LoVo (cell line): ENCODE measurements around the gene SLC12A3.
A peak's percentile ranks its signal among the peaks of the same experiment; 100 is the strongest.
"Not testable (repeated sequence)": the region's sequence is repeated elsewhere in the genome, so short reads cannot be mapped to it uniquely, and the experiment has no call there.

ENCODE experiments used
- DNase-seq: peaks from one replicate; pipeline ENCODE4 v3.0.0-alpha.2; 2016; ENCODE audit warnings: low spot score

SLC12A3 gene

DNA sequence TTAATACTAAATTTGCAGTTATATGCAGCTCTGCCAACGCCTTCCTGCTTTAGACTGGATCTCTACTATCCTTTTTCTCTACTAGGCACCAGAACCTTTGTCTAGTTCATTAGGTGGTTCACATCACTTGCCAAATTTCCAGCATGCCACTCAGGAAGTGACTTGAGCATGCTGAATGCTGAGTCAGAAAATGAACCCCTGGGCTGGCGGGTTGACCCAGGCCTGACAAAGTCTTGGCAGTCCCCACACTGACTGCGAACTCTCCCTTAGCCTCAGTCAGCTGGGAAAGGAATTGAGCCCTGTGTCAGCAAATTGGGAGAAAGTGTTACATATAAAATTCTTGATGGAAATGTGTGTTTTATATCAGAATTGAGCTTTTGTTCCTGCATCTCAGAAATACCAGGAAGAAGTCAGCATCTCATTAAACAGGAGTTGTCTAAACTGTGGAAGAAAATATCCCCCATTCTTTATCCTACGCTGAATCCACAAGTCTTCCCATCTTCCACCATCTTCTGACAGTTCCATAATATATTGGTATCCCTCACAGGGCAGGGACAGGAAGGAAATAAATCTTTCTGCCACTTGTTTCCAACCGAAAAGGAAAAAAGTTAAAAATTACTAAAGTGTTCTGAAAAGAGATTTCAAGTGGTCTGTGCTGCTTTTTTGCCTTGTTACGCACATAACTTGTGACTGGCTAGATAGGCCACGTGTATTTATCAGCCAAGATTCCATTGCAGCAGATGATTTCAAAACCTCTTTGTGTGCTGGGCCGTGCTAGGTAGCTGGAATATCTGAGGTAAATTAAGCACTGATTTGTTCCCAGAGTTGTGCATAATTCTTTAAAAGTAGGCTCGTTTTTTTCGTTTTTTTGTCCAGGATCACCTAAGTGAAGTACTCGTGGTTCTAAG lies 16.7 kb upstream of the SLC12A3 start:
- DNase-seq, result no peak

DNA sequence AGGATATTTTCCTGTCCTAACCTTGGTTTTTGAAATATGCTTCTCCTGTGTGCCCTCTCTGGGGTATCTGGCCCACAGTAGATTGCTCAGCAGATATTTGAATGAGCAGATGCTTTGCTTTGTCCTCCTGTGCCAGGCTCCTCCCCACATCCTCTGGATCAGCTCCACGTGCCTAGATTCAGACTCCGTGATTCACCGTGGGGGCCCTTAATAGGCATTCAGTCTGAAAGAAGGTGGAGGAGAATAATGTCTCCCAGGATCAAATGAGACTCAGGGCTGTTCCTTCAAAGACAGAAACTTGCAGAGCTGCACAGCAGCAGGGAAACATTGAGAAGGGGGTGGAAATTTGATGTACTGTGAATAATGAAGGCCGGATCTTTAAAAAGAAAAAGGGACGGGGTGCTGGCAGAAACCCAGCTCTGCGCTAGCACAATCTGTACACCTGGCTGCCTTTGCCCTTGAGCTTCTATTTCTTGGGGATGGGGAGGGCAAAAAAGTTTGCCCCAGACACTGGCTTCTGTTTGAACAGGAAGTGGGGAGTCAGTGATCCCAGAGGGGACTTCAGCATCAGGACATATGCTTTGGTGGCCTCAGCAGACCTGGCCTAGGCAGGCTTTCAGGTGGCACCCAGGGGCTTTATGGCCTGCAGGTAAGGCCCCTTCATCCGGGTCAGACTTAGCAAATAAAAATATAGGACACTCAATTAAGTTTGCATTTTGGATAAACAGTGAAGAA lies 15.9 kb upstream of the SLC12A3 start:
- DNase-seq, result no peak

DNA sequence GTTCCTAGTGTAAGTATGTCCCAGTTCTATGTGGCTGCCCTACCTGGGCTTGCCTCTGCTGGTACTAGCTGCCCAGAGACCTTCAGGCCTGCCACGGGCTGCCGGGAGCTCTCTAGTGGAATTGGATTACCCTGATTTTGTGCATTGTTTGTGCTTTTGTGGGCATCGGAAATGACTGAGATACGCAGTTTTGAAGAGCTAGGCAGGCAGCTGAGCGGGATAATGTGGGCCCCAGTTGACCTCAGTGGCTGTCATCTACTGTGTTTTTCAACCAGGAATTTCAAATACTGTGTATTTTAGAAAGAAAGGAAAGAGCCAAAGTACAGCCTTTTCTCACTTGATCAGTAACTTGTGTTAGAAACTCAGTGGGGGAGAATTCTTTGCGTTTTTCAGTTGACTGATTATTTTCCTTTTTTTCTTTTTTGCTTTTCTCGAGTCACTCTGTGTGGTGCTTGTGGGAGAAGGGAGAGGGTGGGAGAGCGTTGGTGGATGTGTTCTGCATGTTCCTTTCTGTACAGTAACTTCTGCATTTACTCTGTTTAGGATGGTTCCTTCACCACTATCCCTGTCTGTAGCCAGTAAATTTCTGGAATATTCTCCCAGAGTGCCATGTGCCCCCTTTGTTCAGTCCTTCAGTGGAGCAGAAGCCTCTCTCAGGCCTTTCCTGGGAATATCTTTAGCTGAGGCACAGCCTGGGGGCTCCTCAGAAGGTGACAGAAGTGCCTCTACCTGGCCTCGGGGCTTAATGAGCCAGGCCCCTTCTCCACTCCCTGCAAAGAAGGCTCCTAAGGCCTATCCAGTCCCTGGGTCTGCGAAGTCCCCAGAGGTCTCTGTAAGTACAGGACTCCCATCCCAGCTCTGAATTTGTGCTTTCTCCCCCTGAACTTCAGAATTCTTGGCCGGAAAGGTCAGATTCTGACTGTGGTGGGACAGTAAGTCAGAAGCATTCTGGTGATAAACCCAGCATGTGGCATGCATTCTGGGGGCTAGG lies 15.0 kb upstream of the SLC12A3 start:
- no peak for DNase-seq

GRCh38 chr16:56851671-56852400 lies 13.2 kb upstream of the SLC12A3 start:
- no peak for DNase-seq

DNA sequence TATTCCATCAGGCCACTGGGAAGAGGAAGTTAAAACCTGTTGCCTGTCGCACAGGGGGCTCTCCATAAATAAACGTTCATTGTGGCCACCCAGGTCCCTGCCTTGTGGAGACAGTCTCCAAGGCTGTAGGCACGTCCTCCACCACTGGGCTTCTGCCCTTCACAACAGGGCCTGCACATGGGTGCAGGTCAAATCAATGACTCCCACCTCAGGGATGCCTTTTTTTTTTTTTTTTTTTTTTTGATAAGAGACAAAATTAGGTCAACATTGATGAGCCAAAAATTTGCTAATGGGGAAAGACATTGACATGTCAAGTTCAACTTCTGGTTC lies 12.6 kb upstream of the SLC12A3 start:
- no peak for DNase-seq

DNA sequence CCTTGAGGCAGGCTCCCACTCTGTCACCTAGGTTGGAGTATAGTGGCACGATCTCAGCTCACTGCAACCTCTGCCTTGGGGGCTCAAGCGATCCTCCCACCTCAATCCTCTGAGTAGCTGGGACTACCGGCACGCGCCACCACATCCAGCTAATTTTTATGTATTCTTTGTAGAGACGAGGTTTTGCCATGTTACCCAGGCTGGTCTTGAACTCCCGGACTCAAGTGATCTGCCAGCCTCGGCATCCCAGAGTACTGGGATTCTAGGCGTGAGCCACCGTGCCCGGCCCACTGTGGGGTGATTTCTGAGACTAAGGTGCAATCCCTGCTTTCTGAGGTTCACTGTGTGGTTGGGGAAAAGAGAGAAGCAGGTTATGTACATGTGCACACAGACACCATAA lies 12.0 kb upstream of the SLC12A3 start:
- DNase-seq, result no peak

- DNase-seq, result no peak
Observed at GRCh38 chr16:56855201-56855600, 9.8 kb upstream of the SLC12A3 start.

DNA sequence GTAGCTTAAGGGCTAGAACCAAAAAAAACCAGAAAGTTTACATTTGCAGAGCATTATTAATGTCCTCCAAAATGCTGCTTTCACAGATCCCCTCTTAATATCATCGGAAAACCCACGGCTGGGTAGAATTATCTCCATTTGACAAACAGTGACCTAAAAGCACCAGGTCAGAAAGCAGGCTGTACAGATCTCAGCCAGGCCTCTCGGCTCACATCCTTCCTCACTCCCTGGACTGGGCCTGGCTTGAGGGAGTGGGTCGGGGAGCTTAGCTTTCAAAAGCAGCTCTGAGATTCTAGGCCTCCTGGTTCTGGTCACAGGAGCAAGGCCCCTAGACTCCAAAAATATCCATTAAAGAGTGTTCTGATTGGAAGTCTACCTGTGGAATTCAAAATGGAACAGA lies 9.1 kb upstream of the SLC12A3 start:
- DNase-seq, result no peak

- DNase-seq, result peak; percentile 16
Observed at GRCh38 chr16:56856876-56857447, 8.0 kb upstream of the SLC12A3 start.

GRCh38 chr16:56858374-56858773 lies 6.6 kb upstream of the SLC12A3 start:
- DNase-seq, result no peak

DNA sequence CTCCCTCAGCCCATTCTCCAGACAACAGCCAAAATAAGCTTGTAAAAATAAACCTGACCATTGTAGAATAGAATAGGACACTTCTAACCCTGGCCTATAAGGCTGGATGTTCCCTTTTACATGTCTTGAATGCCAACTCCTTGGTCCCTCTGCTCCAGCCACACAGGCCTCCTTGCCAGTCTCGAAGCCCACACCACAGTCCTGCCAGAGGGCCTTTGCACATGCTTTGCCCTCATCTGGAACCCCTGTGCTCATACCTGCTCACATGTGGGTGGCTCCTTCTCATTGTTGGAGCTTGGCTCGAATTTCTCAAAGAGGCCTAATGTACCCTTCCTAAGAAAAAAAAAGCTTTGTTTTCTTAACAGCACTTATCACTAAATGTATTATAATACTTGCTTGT lies 5.4 kb upstream of the SLC12A3 start:
- DNase-seq, result no peak

DNA sequence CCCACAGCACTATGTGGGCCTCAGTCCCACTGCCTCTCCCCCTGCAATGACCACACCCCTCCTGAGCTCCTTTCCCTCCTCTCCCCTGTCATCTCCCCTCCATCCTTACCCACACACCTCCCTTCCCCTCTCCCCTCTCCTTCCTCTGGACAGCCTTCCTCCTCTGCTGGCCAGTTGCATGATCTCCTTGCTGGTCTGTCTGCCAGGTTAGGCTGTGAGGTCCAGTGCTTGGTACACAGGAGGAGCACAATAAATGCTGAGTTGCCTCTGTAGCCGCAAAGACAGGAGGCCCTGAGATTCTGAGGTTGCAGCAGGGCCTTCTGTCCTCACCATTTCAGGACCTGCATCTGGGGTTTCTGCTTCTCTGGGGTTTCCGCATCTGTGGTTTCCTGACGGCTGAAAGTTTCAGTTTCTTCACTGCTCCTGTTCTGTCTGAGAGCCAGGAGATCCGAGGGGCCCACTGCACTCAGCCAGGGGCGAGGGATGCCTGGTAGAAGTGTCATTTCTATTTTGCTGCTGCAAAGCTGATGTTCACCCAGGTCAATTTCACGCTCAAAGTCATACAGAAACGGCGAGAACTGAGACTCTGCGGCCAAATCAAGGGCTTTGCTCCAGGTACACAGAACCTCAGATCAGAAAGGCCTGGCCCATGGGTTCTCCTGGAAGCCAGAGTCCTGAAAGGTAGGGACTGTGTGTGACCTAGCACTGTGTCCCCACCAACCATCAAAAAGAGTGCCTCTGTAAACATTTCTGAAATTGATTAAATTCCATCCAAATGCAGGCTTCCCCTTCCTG lies 4.6 kb upstream of the SLC12A3 start:
- no peak for DNase-seq

- DNase-seq, result peak; percentile 48
Observed at GRCh38 chr16:56861092-56861610, 3.9 kb upstream of the SLC12A3 start.

- no peak for DNase-seq
Observed at GRCh38 chr16:56861756-56862155, 3.3 kb upstream of the SLC12A3 start.

DNA sequence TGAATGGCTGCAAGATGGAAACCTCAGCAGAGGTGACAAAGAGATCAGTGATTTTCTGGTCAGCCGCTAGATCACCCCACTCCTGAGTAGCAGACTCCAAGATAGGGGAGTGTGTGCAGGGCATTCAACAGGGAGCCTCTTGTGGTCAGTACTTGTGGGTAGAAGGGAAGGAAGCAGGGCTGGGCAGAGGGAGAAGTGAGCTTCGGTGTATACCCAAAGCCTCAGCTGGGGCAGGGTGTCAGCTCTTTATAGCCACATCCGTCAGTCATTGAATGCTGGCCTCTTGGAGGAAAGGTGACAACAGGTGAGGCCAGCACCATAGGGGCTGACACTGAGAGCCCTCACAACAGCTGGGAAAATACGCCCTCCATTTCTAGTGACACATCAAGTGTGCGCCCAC lies 2.2 kb upstream of the SLC12A3 start:
- DNase-seq, result no peak

DNA sequence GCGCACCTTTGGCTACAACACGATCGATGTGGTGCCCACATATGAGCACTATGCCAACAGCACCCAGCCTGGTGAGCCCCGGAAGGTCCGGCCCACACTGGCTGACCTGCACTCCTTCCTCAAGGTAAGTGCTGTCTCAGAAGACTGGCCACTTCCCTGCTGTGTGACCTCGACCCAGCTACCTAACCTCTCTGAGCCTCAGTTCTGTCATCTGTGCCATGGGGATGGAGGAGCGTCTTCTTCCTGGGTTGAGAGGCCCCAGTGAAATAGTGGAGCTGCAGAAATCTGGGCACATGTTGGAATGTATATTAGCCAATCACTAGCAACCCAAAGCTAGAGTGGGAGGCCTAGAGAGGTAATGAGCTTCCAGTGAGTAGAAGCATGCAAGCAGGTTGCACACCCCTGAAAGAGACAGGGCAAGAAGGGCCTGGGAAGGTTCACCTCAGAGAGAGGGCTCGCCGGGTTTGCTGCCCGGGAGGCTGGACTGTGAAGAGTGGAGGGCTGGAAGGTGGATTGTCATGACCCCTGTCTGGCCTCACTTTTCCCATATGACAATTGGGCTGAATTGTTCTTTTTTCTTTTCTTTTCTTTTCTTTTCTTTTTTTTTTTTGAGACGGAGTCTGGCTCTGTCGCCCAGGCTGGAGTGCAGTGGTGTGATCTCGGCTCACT lies 521 bp downstream of the SLC12A3 start:
- no peak for DNase-seq

DNA sequence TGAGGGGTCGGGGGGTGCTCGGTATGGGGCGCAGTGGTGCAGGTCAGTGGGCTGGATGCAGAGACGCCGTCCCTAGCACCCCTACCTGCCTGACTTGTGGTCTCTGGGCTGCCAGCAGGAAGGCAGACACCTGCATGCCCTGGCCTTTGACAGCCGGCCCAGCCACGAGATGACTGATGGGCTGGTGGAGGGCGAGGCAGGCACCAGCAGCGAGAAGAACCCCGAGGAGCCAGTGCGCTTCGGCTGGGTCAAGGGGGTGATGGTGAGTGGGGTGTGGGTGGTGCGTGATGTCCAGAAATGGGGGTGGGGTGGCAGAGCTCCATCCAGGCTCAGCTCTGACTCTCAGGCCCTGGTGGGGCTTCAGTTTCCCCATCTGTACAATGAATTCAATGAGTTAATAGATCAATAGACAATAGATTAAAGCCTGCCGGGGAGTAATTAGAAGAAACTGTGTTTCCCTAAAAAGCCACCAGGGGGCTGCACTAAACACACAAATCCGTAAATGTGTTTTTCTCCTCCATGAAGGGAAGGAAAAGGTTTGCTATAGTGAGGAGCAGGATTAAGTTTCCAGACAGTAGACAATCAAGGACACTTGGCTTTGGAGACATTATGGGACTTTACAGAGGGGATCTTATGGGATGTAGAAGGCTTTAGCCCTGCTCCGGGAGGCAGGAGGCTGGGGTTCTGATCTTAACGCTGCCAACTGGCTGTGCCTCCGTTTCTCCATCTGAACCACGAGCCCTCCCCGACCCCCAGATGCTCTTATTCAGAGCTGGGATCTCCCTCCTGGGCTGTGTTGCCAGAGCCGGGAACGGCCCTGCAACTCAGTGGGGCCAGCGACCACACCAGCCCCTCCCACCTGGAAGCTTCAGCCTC lies 2.2 kb downstream of the SLC12A3 start:
- DNase-seq, result peak; percentile 49

DNA sequence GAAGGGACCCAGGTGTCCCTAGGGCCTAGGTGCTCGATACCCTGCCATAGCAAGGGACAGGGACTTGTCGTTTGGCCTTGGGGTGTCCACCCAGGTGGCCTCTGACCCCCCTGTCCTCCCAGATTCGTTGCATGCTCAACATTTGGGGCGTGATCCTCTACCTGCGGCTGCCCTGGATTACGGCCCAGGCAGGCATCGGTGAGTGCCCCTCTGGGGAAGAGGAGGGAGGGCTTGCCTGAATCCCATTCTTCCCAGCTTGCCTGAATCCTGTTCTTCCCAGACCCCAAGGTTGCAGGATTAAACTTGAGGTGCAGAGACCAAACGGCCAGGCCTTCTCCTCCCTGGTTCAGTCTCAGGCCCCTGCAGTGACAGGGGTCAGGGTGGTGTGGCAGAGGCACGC lies 3.2 kb downstream of the SLC12A3 start:
- no peak for DNase-seq

DNA sequence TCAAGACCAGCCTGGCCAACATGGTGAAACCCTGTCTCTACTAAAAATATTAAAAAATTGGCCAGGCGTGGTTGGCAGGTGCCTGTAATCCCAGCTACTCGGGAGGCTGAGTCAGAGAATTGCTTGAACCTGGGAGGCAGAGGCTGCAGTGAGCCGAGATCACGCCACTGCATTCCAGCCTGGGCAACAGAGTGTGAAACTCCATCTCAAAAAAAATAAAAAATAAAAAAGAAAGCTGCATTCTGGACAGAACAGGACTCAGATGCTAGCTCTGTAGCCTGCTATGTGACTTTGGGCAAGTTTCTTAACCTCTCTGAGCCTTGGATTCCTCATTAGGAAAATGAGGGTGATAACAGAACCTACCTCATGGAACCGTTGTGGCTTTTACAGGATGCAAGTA lies 3.8 kb downstream of the SLC12A3 start:
- not testable (repeated sequence) for DNase-seq
